ENCODE data around the gene HOXA2. TPM values are rescaled to one million over a fixed set of nuclear protein-coding genes. Genes with fewer than 3 reads are reported as not detected.

Gene HOXA2
- polyA plus RNA-seq, 1 donor (not counting 4 experiments of a cell fraction or from before 2014, with no cell fraction given) = 0.71 TPM

GRCh38 chr7:27143023-27143949, 40.8 kb upstream of the HOXA2 start, which contains the start of gene HOXA5:
HOXA5 (minus strand) TSS chr7:27143681; CDS start chr7:27143607, 74 bp downstream.
- Histone ChIP-seq H2AFZ (ENCODE audit: control insufficient read depth, low read length) (peak within 1 kb of the TSS; percentile 16), H3K9me3 (ENCODE audit: control insufficient read depth, low read depth, low read length) (no peaks in the 10 kb centered on the region), H3K27ac (ENCODE audit: control insufficient read depth, insufficient read depth, low read length) (peak within 1 kb of the TSS; percentile 92), H3K4me2 (ENCODE audit: control insufficient read depth, extremely low read depth, insufficient read depth, low read depth, low read length) (peak within 1 kb of the TSS; percentile 94), H3K36me3 (ENCODE audit: control insufficient read depth in 2 of 2, extremely low read depth in 1 of 2, insufficient read depth in 2 of 2, low read length in 2 of 2) (peaks cover 4 to 7% of the 10 kb centered on the region in 2 experiments), H3K27me3 (ENCODE audit: control insufficient read depth, extremely low read depth, insufficient read depth, low read length) (no peaks in the 10 kb centered on the region), H3K79me2 (ENCODE audit: control insufficient read depth, insufficient read depth, low read length) (peaks cover 77% of the 10 kb centered on the region), H3K9me1 (ENCODE audit: control insufficient read depth, extremely low read depth, insufficient read depth, low read length) (no peaks in the 10 kb centered on the region), H3K4me1 (ENCODE audit: control insufficient read depth, extremely low read depth, insufficient read depth, low read length) (peaks cover 44% of the 10 kb centered on the region), H3K9ac (ENCODE audit: control insufficient read depth, extremely low read depth, insufficient read depth, low read length) (peak within 1 kb of the TSS; percentile 93), H4K20me1 (ENCODE audit: control insufficient read depth, extremely low read depth, insufficient read depth, low read length) (no peaks in the 10 kb centered on the region), H3K4me3 (ENCODE audit: control insufficient read depth in 2 of 3, extremely low read depth in 1 of 3, insufficient read depth in 2 of 3, low read depth in 1 of 3, low read length in 3 of 3) (peak within 1 kb of the TSS; percentile 58 to 93 (median 91))
- DNase-seq (ENCODE audit: low read depth, low spot score) (peak; percentile 89), FAIRE-seq (peak; percentile 92)
- dilution Hi-C loops (cut with MboI; ENCODE audit: extremely low pct_ligation_motif_present, low sequenced_read_pairs) = no loop called here
- TF ChIP-seq, protein P1, sequence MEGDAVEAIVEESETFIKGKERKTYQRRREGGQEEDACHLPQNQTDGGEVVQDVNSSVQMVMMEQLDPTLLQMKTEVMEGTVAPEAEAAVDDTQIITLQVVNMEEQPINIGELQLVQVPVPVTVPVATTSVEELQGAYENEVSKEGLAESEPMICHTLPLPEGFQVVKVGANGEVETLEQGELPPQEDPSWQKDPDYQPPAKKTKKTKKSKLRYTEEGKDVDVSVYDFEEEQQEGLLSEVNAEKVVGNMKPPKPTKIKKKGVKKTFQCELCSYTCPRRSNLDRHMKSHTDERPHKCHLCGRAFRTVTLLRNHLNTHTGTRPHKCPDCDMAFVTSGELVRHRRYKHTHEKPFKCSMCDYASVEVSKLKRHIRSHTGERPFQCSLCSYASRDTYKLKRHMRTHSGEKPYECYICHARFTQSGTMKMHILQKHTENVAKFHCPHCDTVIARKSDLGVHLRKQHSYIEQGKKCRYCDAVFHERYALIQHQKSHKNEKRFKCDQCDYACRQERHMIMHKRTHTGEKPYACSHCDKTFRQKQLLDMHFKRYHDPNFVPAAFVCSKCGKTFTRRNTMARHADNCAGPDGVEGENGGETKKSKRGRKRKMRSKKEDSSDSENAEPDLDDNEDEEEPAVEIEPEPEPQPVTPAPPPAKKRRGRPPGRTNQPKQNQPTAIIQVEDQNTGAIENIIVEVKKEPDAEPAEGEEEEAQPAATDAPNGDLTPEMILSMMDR (optimal IDR thresholded peaks at IDR 0.05 in 1 of 3, IDR thresholded peaks at IDR 0.05 in 1 of 3, conservative IDR thresholded peaks at IDR 0.05 in 1 of 3; ENCODE audit: extremely low read depth in 1 of 3, insufficient read depth in 2 of 3, low read length in 3 of 3) = peak in 2 of 3 experiments; percentile 73 to 78
- no peak for TF ChIP-seq EZH2 (IDR thresholded peaks at IDR 0.05; ENCODE audit: low read length)

DNA sequence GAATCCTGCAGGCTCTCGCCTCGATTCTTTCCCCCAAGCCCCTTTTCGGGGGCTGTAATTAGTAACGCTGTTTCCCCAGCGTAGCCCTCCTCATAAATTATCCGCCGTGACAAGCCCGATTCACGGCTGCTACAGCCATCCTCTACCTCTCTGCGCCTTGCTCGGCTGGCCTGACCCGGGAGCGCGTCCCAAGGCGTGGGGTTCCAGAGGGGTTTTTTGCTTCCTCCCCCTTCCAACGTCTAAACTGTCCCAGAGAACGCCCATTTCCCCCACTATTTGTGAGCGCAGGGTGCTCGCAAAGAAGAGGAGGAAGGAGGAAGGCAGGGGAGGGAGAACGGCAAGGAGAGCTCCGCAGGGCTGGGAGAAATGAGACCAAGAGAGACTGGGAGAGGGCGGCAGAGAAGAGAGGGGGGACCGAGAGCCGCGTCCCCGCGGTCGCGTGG, 40.1 kb upstream of the HOXA2 start:
- peaks cover 4 to 7% of the 10 kb centered on the region in 2 experiments for H3K36me3 ChIP-seq (ENCODE audit: control insufficient read depth in 2 of 2, extremely low read depth in 1 of 2, insufficient read depth in 2 of 2, low read length in 2 of 2)
- no peak for FAIRE-seq
- dilution Hi-C loops (cut with MboI; ENCODE audit: extremely low pct_ligation_motif_present, low sequenced_read_pairs) = no loop called here
- H3K4me1 ChIP-seq (ENCODE audit: control insufficient read depth, extremely low read depth, insufficient read depth, low read length) = peaks cover 41% of the 10 kb centered on the region
- no peak overlapping the region for H2AFZ ChIP-seq (ENCODE audit: control insufficient read depth, low read length)
- H3K9me3 ChIP-seq (ENCODE audit: control insufficient read depth, low read depth, low read length) = no peaks in the 10 kb centered on the region
- H3K9ac ChIP-seq (ENCODE audit: control insufficient read depth, extremely low read depth, insufficient read depth, low read length) = peak overlapping the region; percentile 93
- no peaks in the 10 kb centered on the region for H3K27me3 ChIP-seq (ENCODE audit: control insufficient read depth, extremely low read depth, insufficient read depth, low read length)
- peak overlapping the region; percentile 92 for H3K4me2 ChIP-seq (ENCODE audit: control insufficient read depth, extremely low read depth, insufficient read depth, low read depth, low read length)
- H3K79me2 ChIP-seq (ENCODE audit: control insufficient read depth, insufficient read depth, low read length) = peaks cover 72% of the 10 kb centered on the region
- TF ChIP-seq, protein P1 (optimal IDR thresholded peaks at IDR 0.05 in 1 of 3, IDR thresholded peaks at IDR 0.05 in 1 of 3, conservative IDR thresholded peaks at IDR 0.05 in 1 of 3; ENCODE audit: extremely low read depth in 1 of 3, insufficient read depth in 2 of 3, low read length in 3 of 3) = no peak
- no peak for TF ChIP-seq EZH2 (IDR thresholded peaks at IDR 0.05; ENCODE audit: low read length)
- H3K4me3 ChIP-seq (ENCODE audit: control insufficient read depth in 2 of 3, extremely low read depth in 1 of 3, insufficient read depth in 2 of 3, low read depth in 1 of 3, low read length in 3 of 3) = peak overlapping the region; percentile 58 to 93 (median 91)
- H3K9me1 ChIP-seq (ENCODE audit: control insufficient read depth, extremely low read depth, insufficient read depth, low read length) = no peaks in the 10 kb centered on the region
- peak overlapping the region; percentile 92 for H3K27ac ChIP-seq (ENCODE audit: control insufficient read depth, insufficient read depth, low read length)
- H4K20me1 ChIP-seq (ENCODE audit: control insufficient read depth, extremely low read depth, insufficient read depth, low read length) = no peaks in the 10 kb centered on the region
- DNase-seq (ENCODE audit: low read depth, low spot score) = no peak

All from keratinocyte (primary cell).